OCI-LY7 (cell line): ENCODE results near the gene C15orf62. TPM values are rescaled to one million over a fixed set of nuclear protein-coding genes. Genes with fewer than 3 reads are reported as not detected.

ENCODE experiments used
- BruUV-seq: library from RNA; stranded (reverse); fragments of 400-500 nt; replicated peaks from 2 replicates; lab custom pipeline; 2021; lab: Mats Ljungman, UMichigan
- CTCF ChIA-PET: fragments of 300-600 bp; sonication (Branson Sonifier 250); formaldehyde crosslinking; loops from one replicate; lab custom pipeline; 2022; ENCODE audit warnings: antibody characterized with exemption; ENCODE audit not compliant: unreplicated experiment; lab: Charles Lee
- POLR2A ChIA-PET: fragments of 300-600 bp; sonication (Branson Sonifier 250); formaldehyde crosslinking; loops from one replicate; lab custom pipeline; 2022; ENCODE audit warnings: antibody characterized with exemption; lab: Charles Lee
- DNase-seq: peaks from one replicate; pipeline ENCODE4 v3.0.0-alpha.2; 2015; ENCODE audit warnings: low spot score
- H2AFZ ChIP-seq: fragments of 200-600 bp; sonication (generic), shearing (Covaris generic); 2 replicates; pipeline ENCODE4 v1.6.1; 2014; ENCODE audit warnings: mild to moderate bottlenecking, antibody characterized with exemption, low read length, moderate library complexity
- H3K27ac ChIP-seq: fragments of 200-600 bp; sonication (generic); 2 replicates; pipeline ENCODE4 v1.5.1; 2014; ENCODE audit warnings: mixed run types, low read depth, mild to moderate bottlenecking, moderate library complexity, low read length, inconsistent platforms; ENCODE audit not compliant: poor library complexity, severe bottlenecking
- H3K36me3 ChIP-seq: fragments of 200-600 bp; sonication (generic); 2 replicates; pipeline ENCODE4 v1.6.1; 2014; ENCODE audit warnings: mild to moderate bottlenecking, antibody characterized with exemption, low read length, moderate library complexity, mixed read lengths; ENCODE audit not compliant: insufficient read depth
- H3K4me1 ChIP-seq: fragments of 200-600 bp; sonication (generic); 2 replicates; pipeline ENCODE4 v1.5.1; 2014; ENCODE audit warnings: mild to moderate bottlenecking, low read length; ENCODE audit not compliant: insufficient read depth, poor library complexity, severe bottlenecking
- H3K4me2 ChIP-seq: fragments of 200-600 bp; sonication (generic); 2 replicates; pipeline ENCODE4 v1.6.1; 2014; ENCODE audit warnings: mild to moderate bottlenecking, low read length
- H3K4me3 ChIP-seq: fragments of 200-600 bp; sonication (generic); 2 replicates; pipeline ENCODE4 v1.5.1; 2014; ENCODE audit warnings: mild to moderate bottlenecking, low read depth, low read length; ENCODE audit not compliant: poor library complexity, severe bottlenecking
- H3K79me2 ChIP-seq: fragments of 200-600 bp; sonication (generic); 2 replicates; pipeline ENCODE4 v1.6.1; 2016; ENCODE audit warnings: low read depth, mild to moderate bottlenecking, low read length, moderate library complexity, mixed read lengths; ENCODE audit not compliant: insufficient read depth
- H3K9me2 ChIP-seq: fragments of 200-600 bp; sonication (generic); 2 replicates; pipeline ENCODE4 v1.6.1; 2016; ENCODE audit warnings: mild to moderate bottlenecking, low read length, mixed read lengths; ENCODE audit not compliant: insufficient read depth
- H3K9me3 ChIP-seq: fragments of 200-600 bp; sonication (generic); 2 replicates; pipeline ENCODE4 v1.6.1; 2014; ENCODE audit warnings: mild to moderate bottlenecking, mixed run types, low read length, mixed read lengths
- H4K20me1 ChIP-seq: fragments of 200-600 bp; sonication (generic); 2 replicates; pipeline ENCODE4 v1.6.1; 2014; ENCODE audit warnings: mild to moderate bottlenecking, antibody characterized with exemption, low read length, moderate library complexity, mixed read lengths; ENCODE audit not compliant: insufficient read depth
- EZH2phosphoT487 ChIP-seq: fragments of 200-600 bp; sonication (generic); IDR thresholded peaks from 2 replicates; pipeline ENCODE4 v1.6.1; 2018; ENCODE audit warnings: low read depth, borderline replicate concordance, mild to moderate bottlenecking, mixed run types, antibody characterized with exemption, low read length, moderate library complexity, mixed read lengths
- intact Hi-C: fragments of 100-400 bp; cut with micrococcal nuclease; formaldehyde crosslinking; loops from one replicate; pipeline ENCODE4 v1.10.0; 2022; ENCODE audit not compliant: unreplicated experiment
- total RNA-seq, 2 experiments: library from RNA; depleted of rRNA in 1 of 2; stranded (reverse); fragments of >200 nt in 1 of 2; shearing (Covaris generic) in 1 of 2; gene quantifications; 2 replicates each; pipeline ENCODE4 v1.2.3, GENCODE V29; 2014 to 2022
- TF ChIP-seq, protein P1 (sequence below): fragments of 200-600 bp; sonication (generic); conservative IDR thresholded peaks from 2 replicates; pipeline ENCODE4 v1.5.1; 2014; ENCODE audit warnings: mild to moderate bottlenecking, antibody characterized with exemption, low read length, moderate library complexity, mixed read lengths

The C15orf62 gene
- total RNA-seq, 2 experiments from 2014 or later = 2.7 to 4.7 TPM

DNA sequence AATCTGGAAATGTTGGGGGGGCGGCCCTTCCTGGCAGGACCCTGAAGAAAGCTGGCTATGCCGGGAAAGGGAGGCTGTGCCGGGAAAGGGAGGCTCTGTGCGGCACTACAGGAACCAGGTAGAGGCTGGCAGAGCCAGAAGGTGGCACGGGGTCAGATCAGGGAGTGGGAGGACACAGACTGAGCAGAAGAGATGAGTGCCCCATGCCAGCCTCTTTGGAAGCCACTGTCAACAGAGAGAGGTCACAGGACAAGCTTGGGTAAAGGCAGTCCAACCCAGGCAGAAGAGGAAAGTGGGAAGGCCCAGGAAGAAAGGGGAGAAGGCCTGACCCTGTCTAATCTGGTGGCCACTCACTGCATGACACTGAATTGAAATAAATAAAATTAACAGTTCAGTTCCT is 1.5 kb downstream of the C15orf62 start:
- Histone ChIP-seq H3K27ac (peak overlapping the region; percentile 97), H3K9me2 (no peaks in the 10 kb centered on the region), H3K4me3 (peak overlapping the region; percentile 61), H3K79me2 (no peaks in the 10 kb centered on the region), H3K4me1 (peaks cover 43% of the 10 kb centered on the region), H3K4me2 (peak overlapping the region; percentile 80), H2AFZ (no peak overlapping the region), H3K36me3 (peaks cover 62% of the 10 kb centered on the region; the same call in 1 of the 2 replicates), H3K9me3 (no peaks in the 10 kb centered on the region), H4K20me1 (no peaks in the 10 kb centered on the region)
- ChIA-PET POLR2A (interaction anchor here (1.5 to 3.3 kb wide), 3 partner anchors 11 to 206 kb away, joined by 3 to 15 read pairs (median 9); partner anchors contain the start of gene CCDC32), CTCF (no interaction called here)
- no TSS peak for BruUV-seq
- intact Hi-C loops = no loop called here
- TF ChIP-seq, protein P1, sequence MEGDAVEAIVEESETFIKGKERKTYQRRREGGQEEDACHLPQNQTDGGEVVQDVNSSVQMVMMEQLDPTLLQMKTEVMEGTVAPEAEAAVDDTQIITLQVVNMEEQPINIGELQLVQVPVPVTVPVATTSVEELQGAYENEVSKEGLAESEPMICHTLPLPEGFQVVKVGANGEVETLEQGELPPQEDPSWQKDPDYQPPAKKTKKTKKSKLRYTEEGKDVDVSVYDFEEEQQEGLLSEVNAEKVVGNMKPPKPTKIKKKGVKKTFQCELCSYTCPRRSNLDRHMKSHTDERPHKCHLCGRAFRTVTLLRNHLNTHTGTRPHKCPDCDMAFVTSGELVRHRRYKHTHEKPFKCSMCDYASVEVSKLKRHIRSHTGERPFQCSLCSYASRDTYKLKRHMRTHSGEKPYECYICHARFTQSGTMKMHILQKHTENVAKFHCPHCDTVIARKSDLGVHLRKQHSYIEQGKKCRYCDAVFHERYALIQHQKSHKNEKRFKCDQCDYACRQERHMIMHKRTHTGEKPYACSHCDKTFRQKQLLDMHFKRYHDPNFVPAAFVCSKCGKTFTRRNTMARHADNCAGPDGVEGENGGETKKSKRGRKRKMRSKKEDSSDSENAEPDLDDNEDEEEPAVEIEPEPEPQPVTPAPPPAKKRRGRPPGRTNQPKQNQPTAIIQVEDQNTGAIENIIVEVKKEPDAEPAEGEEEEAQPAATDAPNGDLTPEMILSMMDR = no peak
- TF ChIP-seq EZH2phosphoT487 = no peak
- no peak for DNase-seq

DNA sequence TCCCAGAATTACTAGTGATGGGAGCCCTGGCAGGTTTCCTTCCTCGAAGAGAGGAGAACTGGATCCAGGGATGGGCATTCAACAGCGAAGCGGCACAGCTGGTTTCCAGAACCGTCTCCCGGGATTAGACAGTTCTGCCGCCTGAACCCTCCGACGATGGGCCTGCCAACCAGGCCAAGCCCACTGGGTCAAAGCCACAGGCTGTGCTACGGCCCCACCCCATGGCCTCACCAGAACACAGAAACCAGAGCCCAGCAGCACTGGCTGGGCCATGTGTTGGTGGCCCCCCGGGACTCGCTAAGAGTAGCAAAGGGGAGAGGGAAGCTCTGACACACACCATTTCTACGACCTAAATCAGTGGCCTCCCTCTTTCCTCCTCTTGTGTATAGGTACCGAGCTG is 2.2 kb downstream of the C15orf62 start:
- POLR2A ChIA-PET = no interaction called here
- Histone ChIP-seq H4K20me1 (no peaks in the 10 kb centered on the region), H3K4me1 (peaks cover 39% of the 10 kb centered on the region), H3K79me2 (no peaks in the 10 kb centered on the region), H2AFZ (no peak overlapping the region), H3K4me3 (no peak overlapping the region), H3K4me2 (no peak overlapping the region), H3K9me3 (no peaks in the 10 kb centered on the region), H3K9me2 (no peaks in the 10 kb centered on the region), H3K27ac (no peak overlapping the region), H3K36me3 (peaks cover 62% of the 10 kb centered on the region; the same call in 1 of the 2 replicates)
- BruUV-seq = no TSS peak
- CTCF ChIA-PET = no interaction called here
- TF ChIP-seq EZH2phosphoT487 = no peak
- TF ChIP-seq, protein P1 = 0 out of 2 replicates have a peak, but pooled peaks have one; percentile 10
- no peak for DNase-seq
- intact Hi-C loops = no loop called here

DNA sequence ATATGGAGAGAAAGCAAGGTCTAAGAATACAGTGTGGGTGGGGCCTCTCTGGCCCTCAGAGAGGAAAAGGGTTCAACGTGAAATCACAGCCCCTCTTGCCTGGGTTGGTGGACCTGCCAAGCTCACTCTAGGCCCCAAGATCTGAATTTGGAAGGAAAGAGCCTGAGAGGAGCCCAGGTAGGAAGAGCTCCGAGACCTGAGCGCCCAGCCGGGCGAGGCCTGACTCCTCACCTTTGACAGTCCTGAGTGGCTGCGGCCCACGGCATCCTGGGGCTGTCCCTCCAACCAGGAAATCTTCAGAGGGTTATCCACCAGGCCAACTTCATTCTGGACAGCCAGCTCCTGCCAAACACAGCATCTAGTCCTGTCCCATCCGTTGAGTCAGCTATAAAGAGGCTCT is 3.7 kb downstream of the C15orf62 start:
- no peaks in the 10 kb centered on the region for H3K79me2 ChIP-seq
- no TSS peak for BruUV-seq
- POLR2A ChIA-PET = no interaction called here

More for the DNA sequence above, 3.7 kb downstream of the C15orf62 start:
- Histone ChIP-seq H2AFZ (no peak overlapping the region), H3K9me3 (no peaks in the 10 kb centered on the region), H3K9me2 (no peaks in the 10 kb centered on the region), H3K4me2 (no peak overlapping the region), H3K36me3 (peaks cover 58% of the 10 kb centered on the region; the same call in 1 of the 2 replicates), H3K4me1 (peaks cover 31% of the 10 kb centered on the region), H3K27ac (no peak overlapping the region), H3K4me3 (no peak overlapping the region), H4K20me1 (no peaks in the 10 kb centered on the region)
- intact Hi-C loops = no loop called here
- TF ChIP-seq, protein P1 = no peak
- TF ChIP-seq EZH2phosphoT487 = no peak
- CTCF ChIA-PET = no interaction called here
- DNase-seq = no peak
